Embryonic facial prominence (tissue), 1 donor: ENCODE results near the gene ZDHHC22.
"Not testable (repeated sequence)": the region's sequence is repeated elsewhere in the genome, so short reads cannot be mapped to it uniquely, and the experiment has no call there.

Source experiments
- DNase-seq: peaks from one replicate; pipeline ENCODE4 v3.0.0-alpha.2; 2016; ENCODE audit errors: extremely low spot score

Gene ZDHHC22, protein sequence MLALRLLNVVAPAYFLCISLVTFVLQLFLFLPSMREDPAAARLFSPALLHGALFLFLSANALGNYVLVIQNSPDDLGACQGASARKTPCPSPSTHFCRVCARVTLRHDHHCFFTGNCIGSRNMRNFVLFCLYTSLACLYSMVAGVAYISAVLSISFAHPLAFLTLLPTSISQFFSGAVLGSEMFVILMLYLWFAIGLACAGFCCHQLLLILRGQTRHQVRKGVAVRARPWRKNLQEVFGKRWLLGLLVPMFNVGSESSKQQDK

DNA sequence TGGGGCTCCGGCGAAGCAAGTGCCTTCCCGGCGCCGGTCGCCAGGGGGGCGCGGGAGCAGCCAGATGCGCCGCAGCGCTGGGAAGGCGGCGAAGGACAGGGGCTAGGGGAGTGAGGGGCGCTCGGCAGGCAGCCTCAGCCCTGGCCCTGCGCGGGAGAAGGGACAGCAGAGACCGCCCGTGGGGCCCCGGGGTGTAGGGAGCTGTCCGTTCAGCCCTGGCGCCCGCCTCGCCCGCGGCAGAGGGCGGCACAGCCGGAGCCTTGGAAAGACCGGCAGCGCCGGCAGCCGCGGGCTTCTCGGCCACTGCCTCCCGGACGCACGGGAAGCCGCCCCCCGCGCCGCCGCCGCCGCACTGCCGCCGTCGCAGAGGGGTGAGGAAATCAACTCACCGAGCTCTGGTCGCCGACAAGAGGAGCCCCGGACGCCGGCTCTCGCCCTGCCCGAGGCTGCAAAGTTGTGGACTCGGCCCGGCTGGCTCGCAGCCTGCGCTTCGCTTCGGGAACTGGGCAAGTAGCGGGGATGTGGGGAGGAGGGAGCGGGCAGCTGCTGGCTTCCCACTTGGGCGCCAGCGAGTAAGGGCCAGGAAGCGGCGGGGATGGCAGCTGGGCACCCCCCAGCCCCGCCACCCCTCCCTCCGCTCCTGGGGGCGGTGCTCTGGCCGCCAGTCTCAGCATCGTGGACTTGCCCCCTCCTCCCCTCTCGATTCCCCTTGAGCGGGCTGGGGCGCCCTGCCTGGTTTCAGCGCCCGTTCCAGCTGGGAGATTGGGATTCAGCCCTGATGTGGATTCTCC lies at the start of gene ZDHHC22:
Gene ZDHHC22, minus strand, starts transcription at position 578 of the 791 bp plus-strand sequence. CDS start 2,053 bp downstream, outside the sequence.
- DNase-seq, result no peak

DNA sequence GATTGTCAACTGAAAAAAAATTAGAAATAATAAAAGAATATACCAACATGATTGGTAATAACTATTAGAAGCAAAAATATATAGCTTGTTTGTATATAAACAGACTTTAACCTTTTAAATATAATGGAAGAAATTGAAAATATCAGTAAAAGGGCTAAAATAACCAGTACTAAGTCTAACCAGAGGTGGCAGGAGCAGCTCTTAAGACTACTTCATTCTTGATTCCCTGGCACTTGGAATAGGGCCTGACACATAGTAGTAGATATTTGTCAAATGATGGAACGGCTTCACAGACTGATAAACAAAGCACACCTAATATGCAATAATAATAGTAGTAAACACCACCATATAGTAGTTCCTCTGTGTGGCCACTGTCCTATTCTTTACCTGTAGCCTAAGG lies 49.4 kb upstream of the ZDHHC22 start:
- no peak for DNase-seq

DNA sequence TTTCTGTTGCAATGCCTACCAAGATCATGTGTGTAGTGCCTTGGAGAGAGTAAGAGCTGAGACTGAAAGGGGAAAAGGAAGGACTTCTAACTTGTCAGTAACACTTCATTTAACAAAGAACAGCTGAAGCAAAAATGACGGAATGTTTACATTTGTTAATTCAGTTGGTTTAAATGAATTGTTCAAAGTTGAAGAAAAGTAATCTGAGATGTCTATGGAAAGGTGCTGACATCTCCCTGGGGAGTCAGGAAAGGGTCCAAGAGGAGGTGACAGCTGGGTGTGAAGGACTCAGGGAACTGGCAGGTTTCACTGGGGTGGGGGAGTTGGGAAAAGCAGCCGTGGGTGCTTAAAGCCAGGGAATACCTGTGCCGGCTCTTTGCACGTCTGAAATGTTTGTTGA lies 47.9 kb upstream of the ZDHHC22 start:
- no peak for DNase-seq

DNA sequence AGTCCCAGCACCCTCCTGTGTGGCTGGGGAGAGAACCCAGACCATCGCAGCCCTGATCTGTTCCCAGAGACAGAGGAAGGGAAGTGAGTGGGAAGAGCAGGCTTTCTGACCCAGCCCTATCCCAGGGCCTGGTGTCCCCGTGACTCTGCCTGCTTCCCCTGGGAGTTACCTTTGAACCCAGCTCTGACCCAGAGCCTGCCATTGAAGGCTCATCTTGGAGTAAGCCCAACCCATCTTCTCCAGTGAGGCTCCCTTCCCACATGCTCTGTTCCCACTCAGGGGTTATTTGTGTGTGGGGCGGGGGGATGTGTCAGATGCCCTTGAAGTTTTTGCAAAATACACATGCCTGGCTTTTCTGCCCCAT lies 46.0 kb upstream of the ZDHHC22 start:
- DNase-seq, result no peak

DNA sequence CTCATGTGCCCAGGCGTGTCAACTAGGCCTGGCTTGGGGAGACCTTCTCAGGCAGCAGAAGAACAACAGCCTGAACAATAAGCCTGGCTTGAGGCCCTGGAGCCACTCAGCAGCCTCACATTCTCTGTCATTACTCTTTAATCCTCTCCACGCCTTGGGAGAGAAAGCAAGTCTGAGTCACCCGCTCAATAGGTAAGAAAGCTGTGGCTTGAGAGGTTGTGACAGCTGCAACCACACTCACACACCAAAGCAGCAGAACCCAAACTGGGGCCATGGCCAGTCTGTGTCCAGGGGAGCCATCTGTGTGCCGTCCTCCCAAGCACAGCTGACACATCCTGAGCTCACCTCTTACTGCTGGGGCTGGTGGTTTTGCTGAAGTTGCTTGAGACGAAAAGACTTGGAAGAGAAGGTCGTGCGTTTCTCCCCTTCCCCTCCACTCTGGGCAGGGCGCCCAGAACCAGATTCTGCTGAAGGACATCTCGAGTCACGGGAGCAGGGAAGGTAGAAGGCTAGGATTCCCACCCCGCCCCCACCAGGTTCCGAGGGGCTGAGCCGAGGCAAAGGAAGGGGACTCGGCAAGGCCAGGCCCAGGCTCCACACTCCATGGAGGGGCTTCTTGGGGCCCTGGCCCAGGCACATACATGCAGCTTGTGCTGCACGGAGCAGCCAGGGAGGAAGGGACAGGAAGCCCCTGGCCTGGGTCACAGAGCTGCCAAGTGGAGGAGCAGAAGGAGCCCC lies 45.5 kb upstream of the ZDHHC22 start:
- DNase-seq, result no peak

DNA sequence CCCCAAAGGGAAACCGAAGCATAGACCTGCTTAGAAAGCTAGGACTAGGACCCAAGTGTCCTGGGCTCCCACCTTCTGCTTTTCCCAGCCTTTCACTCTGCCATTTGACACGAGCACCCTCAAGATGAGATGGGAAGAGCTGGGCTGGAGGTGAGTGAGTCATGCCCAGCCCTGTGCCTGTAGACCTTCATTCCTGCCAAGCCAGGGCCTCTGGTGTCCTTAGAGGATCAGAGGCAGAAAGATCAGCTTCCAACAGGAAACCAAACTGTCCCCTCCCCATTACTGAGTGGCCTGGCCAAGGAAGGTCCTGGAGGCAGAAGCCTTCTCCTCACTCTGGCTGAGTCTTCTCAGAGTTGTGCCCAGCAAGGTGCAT lies 43.5 kb upstream of the ZDHHC22 start:
- DNase-seq, result no peak

DNA sequence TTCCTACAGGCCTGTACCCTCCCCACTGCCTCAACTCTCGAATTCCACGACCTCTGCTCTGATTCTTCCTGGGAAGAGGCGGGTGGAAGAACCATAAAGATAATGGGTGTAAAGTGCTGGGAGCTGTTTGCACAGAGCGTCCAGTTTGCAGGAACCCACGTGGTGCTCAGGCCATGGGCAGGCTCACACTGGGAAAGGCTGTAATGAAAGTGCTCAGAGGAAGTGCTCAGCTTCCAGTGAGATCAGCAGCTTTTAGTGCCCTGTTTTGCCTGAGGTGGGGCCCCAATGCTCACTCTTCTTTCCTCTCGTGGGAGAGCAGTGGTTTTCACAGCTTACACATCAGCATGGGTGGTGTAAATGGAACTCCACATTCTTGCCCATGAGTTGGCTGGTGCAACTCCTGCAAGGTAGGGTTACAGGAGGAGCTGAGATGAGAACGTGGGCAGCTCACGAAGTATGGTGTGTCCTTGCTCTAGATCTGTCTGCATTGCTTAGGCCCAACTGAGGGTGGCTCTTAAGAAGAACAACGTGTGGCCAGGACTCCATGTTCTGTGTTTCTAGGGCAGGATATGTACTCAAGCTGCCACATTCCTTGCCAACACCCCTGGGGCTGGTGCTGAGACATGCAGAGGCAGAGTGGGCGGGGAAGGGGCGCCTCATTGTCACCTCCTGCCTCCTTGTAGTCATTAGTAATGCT lies 43.0 kb upstream of the ZDHHC22 start:
- DNase-seq, result no peak

DNA sequence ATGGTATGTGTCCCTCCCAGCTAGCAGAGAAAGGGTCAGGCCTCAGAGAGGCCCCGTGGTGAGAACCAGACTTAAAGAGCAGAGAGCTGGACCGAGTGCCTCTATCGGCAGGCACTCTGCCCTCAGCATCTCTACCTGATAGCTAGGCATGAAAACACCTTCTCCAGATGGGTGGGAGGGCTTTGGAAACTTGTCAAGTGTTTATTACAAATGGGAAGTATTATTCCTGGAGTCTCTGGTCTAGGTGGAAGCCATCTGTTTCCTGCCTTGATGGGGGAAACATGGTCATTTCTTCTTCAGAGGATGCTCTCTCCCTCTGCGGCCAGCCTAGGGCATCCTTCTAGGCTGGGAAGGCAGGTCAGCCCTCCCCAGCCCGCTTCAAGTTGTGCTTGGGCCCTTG lies 42.3 kb upstream of the ZDHHC22 start:
- no peak for DNase-seq

DNA sequence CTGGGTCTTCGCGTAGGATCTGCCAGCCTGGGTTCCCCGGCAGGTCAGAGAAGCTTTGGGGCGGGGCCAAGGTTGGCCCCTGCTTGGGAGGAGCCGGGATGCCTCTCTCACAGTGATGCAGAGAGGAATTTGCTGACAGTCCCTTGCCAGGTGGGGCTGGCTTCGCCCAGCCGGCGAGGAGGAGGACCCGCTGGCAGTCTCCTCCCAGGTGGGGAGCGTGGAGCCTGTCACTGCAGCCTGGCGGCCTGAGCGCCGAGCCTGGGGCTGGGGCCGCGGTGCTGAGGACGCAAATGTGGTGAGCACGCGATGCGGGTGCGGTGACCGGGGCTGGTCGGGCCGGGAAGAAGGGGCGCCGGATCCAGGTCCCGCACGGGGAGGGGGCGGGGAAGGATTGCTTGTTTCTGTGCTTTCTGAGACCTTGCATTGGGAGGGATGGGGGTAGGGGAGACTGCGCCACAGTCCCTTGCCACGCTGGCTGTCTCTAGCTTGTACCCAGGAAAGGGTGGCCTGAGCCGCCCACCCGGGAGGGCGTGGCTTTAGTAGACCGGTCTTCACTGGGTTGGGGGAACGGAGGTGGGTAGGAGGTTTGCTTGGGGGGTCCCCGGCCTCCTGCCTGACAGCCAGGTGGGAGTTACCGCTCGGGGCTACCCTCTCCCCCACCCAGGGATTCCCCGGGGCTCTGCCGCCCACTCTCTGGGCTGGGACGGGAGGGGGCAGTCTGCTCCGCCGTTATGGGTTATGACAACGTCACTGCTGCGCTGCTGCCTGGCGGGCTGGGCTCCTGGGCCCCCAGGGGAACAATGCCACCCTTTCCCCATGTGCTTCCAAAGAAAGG lies 40.2 kb upstream of the ZDHHC22 start, which contains the start of gene TMEM63C:
Gene TMEM63C, plus strand, starts transcription at position 196 of the 835 bp plus-strand sequence. CDS start 37,016 bp downstream, outside the sequence.
- DNase-seq, result peak; percentile 40

DNA sequence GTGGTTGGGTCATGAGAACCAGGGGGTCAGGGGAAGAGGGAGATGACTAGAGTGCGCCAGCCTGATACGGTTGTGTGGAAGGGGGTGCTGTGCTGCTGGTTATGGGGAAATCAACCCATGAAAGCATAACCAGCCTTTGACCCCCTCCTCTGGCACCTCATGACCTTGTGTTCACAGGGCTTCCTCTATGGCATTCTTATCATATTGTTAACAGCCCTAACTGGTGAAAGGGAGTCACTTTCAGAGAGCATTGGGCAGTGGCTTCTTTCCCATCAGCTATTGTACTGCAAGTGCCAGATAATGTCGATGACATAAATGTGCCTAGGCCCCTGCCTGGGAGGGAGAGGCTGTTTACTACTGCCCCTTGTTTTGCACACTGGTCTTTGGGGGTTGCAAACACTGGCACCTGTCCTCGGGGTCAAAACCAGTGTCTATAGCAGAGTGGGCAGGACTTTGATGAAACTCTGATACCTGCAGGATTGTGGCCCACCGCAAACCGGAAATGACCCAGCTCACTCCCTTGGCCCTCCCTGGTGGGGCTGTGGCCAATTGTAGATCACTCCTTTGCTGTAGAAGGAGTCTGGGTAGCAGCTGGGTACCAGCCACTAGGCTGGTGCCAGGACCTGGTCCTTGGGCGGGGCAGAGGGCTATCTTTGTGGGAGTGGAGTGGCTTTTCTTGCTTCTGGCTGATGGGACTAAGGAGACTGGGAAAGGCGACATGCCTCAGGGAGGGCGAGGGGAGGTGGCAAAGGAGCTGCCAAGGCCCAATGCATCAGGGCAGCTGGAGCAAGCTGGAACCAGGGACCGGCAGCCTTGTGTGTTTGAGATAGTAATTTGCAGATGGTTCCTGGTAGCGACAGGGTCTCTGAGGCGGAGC lies 39.4 kb upstream of the ZDHHC22 start:
- DNase-seq, result no peak

DNA sequence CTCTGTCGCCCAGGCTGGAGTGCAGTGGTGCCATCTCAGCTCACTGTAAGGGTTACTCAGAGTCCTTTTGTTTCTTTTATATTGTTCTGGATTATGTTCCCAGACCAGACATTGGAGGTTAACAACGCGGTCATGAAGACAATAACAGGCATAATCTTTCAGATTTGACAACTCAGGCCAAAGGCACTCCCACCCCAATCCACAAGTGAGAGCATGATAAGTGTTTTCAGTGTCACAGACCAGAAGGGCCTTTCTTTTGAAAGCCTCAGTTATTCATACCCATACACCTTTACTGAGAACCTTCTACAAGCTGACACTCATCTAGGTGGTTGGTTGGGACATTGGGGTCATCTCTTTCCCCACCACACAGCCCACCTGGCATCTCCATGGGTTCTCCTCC lies 37.1 kb upstream of the ZDHHC22 start:
- no peak for DNase-seq

DNA sequence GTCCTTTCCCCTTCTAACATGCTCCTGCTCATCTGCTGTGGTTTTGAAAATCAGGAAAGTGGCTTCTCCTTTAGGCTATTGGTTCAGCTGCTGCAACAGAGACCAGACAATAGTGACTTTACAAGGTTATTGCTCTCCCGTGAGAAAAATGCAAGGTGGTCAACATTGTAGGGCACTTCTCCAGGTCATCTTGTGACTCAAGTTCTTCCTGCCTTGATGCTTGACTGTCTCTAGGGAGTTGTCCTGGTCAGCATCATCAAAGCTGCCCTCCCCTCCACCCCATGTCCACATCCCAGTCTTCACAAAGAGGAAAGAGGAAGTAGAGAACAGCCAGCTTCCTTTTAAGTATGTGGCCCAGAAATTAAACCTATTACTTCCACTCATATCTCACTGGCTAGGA lies 36.1 kb upstream of the ZDHHC22 start:
- DNase-seq, result no peak

DNA sequence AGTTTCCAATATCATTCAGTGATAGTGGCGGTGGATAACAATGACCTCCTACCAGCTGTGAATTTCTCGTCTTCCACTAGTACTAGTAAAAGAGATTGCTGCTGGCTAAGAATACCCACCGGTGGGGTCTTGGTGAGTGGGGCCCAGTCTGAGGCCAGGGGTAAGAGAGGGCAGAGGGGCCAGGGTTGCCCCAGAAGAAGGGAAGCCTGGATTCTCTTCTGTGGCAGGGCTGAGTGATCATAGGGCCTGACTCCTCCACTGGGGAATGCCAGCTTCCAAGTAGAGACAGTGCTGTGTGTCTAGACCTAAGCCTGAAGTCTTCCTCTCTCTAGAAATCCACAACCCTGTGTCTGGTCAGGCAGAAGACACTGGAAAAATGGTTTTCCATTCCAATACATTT lies 34.3 kb upstream of the ZDHHC22 start:
- DNase-seq, result no peak

DNA sequence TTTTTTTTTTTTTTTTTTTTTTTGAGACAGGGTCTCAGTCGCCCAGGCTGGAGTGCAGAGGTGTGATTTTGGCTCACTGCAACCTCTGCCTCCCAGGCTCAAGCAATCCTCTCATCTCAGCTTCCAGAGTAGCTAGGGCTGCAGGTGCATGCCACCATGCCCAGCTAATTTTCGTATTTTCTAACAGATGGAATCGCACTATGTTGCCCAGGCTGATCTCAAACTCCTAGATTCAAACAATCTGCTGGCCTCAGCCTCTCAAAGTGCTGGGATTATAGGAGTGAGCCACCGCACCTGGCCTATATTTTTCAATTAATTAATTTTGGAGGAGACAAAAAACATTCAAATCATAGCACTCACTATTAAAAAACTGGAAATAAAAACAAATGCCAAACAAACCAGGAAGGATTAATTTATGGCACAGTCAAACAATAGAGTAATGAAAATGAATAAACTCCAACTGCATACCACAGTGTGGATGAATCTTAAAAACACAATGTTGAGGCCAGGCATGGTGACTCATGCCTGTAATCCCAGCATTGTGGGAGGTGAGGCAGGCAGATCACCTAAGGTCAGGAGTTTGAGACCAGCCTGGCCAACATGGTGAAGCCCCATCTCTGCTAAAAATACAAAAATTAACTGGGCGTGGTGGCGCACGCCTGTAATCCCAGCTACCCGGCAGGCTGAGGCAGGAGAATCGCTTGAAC lies 32.5 kb upstream of the ZDHHC22 start:
- not testable (repeated sequence) for DNase-seq

DNA sequence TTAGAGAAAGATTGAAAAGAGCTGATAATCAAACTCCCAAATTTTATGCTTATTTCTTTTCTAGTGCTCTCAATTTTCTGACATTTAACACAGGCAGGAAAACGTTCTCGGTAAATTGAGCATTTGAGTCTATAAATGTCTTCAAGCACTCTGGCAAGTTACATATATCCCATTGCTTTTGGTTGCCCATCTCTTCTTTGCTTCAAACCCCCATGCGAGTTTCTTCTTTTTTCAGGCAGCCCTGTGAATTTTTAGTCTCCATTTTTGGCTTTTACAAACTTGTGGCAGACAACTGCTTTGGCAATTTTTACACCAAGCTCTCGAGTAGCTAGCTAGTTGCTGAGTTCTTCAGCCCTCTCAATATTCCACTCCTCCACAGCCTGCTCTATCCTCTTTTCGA lies 31.3 kb upstream of the ZDHHC22 start:
- no peak for DNase-seq

DNA sequence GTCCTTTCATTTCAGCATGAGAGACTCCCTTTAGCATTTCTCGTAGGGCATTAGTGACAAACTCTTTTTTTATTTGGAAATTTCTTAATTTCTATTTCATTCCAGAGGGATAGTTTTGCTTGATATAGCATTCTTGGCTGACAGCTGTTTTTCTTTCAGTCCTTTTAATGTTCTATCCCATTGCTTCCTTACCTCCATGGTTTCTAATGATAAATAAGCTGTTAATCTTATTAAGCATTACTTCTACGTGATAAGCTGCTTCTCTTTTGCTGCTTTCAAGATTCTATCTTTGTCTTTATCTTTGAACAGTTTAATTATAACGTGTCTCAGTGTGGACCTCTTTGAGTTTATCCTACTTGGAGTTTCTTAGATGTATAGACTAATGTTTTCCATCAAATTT lies 28.5 kb upstream of the ZDHHC22 start:
- DNase-seq, result no peak

DNA sequence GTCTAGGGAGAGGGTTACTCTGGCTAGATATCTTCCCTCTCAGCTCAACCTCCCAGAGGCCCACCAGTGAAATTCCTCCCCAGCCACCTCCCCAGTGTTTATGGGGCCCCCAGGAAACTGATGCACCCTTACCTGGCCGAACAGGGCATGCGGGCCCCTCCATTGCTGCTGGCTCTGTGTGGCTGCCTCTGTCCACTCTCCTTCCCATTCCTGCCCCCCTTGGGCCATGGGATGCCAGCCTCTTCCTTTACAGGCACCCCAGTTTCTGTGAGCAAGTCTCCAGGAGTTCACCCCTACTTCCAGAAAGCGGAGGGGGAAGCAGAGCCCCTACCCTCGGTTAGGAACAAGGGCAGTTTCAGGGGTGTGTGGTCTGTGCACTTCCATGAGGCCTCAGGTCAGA lies 19.4 kb upstream of the ZDHHC22 start:
- DNase-seq, result no peak

DNA sequence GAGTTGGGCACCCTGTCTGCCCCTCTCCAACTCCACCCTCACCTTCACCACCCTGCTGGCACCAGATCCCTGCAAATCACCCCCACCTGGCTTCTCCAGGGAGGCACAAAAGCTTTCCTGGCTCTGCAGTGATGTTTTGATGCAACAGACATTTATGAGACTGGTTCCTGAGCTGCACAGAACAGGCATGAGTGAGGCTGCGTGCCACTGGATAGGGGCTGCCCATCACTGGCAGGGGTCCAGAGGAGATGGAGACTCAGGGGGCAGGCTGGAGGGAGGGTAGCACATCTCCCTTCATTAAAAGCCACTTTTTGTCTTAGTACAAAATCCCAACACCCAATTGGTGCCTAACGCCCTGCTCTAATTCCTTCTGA lies 17.3 kb upstream of the ZDHHC22 start:
- no peak for DNase-seq

DNA sequence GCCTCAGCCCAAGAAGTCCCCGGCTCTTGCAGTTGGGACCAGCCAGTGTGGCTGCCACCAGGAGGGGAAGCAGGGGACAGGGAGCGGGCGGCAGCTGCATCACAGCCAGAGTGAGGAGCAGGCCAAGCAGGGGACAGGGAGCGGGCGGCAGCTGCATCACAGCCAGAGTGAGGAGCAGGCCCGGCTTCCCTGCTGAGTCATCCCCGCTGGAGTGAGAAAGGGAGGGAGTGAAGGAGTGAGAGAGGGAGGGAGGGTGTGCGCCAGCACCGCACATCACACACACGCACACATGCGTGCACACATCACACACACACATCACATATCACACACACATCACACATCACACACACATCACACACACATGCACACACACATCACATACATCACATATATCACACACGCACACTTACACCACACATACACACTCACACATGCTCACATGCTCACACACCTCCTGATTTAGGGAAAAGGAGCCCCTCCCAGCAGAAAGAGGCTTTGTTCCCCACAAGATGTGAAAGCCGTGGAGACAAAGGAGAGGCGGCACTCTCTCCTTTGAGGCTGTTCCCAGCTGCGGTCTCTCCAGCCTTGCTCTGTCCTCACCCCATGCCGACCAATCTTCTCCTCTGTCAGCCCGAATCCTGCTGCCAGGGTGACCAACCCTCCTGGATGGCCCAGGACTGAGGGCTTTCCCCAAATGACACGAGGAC lies 16.7 kb upstream of the ZDHHC22 start:
- no peak for DNase-seq
